WERI-Rb-1 (cell line): ENCODE data around the gene ELN.

Experiments used
- DNase-seq: peaks from one replicate; pipeline ENCODE4 v3.0.0-alpha.2; 2020
- H3K27ac ChIP-seq: fragments of 250-450 bp; sonication (Bioruptor Pico); 2 replicates; pipeline ENCODE4 v1.5.1; 2020; ENCODE audit warnings: mild to moderate bottlenecking, moderate library complexity
- H3K27me3 ChIP-seq: fragments of 250-450 bp; sonication (Bioruptor Pico); 2 replicates; pipeline ENCODE4 v1.5.1; 2021; ENCODE audit warnings: mild to moderate bottlenecking, low read depth, moderate library complexity; ENCODE audit not compliant: insufficient read depth, severe bottlenecking
- H3K36me3 ChIP-seq: fragments of 250-450 bp; sonication (Bioruptor Pico); 2 replicates; pipeline ENCODE4 v1.5.1; 2020; ENCODE audit warnings: mild to moderate bottlenecking, moderate library complexity
- H3K4me3 ChIP-seq: 2 replicates; pipeline ENCODE4 v1.5.1; 2011; ENCODE audit warnings: low read depth, mild to moderate bottlenecking, control low read depth, low read length
- H3K9me3 ChIP-seq: fragments of 250-450 bp; sonication (Bioruptor Pico); 2 replicates; pipeline ENCODE4 v1.5.1; 2021; ENCODE audit warnings: mild to moderate bottlenecking, moderate library complexity; ENCODE audit not compliant: severe bottlenecking
- TF ChIP-seq, protein P1 (sequence below): IDR thresholded peaks from 2 replicates; pipeline ENCODE4 v1.5.1; 2011; ENCODE audit warnings: low read depth, mild to moderate bottlenecking, control low read depth, inconsistent platforms, low read length

ELN gene

DNA sequence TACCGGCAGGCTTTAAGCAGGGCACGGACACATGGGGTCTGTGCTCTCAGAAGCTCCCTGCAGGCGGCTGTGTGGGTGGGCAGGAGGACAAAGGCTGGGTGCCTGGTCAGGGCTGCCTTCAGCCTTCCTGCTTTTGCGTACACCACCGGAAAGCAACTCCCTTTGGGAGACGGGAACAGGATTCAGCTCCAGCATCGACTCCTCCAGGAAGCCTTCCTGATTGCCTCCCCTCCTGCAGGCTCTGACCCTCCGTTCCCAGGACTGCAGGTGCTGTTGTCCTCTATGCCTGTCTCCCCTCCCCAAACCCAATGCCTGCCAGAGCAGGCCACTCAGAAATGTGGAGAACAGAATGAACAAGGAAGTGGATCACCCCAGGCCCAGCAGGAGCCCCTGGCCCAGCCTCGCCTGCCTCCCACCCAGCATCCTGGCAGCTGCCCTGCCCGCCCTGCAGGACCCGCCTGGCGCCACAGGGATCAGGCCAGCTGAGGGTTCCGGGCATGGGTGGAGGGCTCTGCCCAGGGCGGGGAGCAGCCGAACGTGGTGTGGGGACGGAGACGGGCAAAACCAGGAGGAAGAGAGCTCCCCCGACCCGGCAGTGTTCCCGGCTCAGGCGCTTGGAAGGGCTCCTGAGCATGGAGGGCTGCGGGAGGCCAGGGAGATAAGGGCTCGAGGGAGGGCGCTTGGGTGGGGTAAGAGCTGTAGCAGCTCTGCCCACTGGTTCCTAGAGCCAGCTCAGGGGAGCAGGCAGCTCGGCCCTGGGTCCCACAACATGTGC, 6.2 kb upstream of the ELN start:
- TF ChIP-seq, protein P1, sequence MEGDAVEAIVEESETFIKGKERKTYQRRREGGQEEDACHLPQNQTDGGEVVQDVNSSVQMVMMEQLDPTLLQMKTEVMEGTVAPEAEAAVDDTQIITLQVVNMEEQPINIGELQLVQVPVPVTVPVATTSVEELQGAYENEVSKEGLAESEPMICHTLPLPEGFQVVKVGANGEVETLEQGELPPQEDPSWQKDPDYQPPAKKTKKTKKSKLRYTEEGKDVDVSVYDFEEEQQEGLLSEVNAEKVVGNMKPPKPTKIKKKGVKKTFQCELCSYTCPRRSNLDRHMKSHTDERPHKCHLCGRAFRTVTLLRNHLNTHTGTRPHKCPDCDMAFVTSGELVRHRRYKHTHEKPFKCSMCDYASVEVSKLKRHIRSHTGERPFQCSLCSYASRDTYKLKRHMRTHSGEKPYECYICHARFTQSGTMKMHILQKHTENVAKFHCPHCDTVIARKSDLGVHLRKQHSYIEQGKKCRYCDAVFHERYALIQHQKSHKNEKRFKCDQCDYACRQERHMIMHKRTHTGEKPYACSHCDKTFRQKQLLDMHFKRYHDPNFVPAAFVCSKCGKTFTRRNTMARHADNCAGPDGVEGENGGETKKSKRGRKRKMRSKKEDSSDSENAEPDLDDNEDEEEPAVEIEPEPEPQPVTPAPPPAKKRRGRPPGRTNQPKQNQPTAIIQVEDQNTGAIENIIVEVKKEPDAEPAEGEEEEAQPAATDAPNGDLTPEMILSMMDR, result no peak
- no peaks in the 10 kb centered on the region for H3K9me3 ChIP-seq
- H3K27me3 ChIP-seq, result no peaks in the 10 kb centered on the region
- H3K36me3 ChIP-seq, result no peaks in the 10 kb centered on the region
- no peak for DNase-seq
- H3K4me3 ChIP-seq, result no peak overlapping the region
- no peak overlapping the region for H3K27ac ChIP-seq

DNA sequence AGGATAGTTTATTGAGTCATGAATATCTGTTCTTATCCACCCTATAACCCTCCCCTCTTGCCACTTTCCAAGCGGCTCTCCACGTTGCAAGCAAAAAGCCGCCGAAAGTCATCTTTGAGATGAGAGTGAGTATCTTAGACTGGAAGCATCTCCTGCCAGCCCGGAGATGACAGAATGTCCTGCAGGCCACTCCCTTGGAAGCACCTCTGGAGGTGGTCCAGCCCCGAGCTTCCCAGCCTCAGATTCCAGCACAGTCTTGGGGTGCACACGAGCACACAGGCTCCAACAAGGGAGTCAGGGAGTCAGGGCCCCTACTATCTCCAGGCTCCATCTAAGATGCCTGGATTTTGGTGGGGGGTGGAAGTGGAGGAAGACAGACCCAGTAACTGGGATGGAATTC, 5.5 kb upstream of the ELN start:
- TF ChIP-seq, protein P1, result no peak
- Histone ChIP-seq H3K36me3 (no peaks in the 10 kb centered on the region), H3K27ac (no peak overlapping the region), H3K27me3 (no peaks in the 10 kb centered on the region), H3K4me3 (no peak overlapping the region), H3K9me3 (no peaks in the 10 kb centered on the region)
- DNase-seq, result no peak

DNA sequence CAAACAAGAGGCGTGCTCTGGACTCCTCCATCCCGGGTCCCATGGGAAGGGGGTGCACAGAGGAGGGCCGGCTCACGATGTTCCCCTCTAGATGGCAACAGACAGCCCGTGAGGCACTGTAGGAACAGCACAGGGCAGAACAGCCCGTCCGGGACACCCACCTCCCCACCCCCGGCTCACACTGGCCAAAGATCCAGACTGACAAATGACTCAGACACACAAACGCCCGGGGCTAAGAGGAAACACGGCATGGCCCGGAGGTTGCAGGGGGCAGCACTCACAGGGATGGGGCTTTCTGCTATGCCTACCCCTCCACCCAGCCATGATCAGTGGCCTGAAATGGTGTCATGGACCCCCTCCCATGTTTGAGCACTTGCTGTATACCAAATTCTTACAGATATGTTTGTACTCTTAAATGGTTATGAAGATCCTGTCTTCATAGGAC, 4.9 kb upstream of the ELN start:
- TF ChIP-seq, protein P1, result no peak
- Histone ChIP-seq H3K9me3 (no peaks in the 10 kb centered on the region), H3K27ac (no peak overlapping the region), H3K27me3 (no peaks in the 10 kb centered on the region), H3K4me3 (no peak overlapping the region), H3K36me3 (no peaks in the 10 kb centered on the region)
- no peak for DNase-seq

DNA sequence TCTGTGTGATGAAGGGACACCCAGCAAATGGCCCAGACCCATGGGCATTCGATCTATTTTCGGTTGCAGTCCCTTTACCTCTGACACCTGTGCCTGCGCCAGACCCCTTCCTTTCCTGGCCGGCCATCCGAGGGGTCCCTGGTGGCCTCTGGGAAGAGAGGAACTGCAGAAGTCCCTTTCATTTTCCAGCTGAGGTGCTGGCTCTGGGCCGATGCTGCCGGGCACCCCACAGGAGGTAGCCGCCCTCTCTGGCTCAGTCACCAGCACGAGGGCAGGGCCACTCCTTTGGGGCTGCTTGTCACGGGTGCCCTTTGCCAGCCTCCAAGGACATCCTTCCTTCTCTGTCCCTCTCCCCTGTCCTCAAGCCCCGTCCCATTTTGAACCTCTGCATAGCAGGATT, 4.2 kb upstream of the ELN start:
- no peaks in the 10 kb centered on the region for H3K9me3 ChIP-seq
- H3K36me3 ChIP-seq, result no peaks in the 10 kb centered on the region

DNA sequence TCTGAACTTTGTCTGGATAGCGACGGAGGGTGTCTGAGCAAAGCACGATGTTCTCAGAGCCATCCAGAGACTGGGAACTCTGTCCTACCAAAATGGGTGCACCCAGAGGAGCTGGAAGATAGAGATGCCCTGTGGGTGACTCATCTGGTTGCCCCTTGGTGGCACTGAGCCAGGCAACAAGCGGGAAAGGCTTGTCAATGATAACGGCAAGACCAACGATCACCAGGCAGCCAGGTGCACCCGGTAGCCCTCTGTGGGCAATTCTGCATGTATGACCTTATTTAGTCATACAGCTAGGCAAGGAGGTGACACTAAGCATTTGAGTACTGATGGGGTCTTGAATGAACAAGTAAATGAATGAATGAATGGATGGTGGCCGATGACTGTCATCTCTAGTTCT, 2.8 kb upstream of the ELN start:
- Histone ChIP-seq H3K27me3 (no peaks in the 10 kb centered on the region), H3K4me3 (no peak overlapping the region), H3K9me3 (no peaks in the 10 kb centered on the region), H3K27ac (no peak overlapping the region), H3K36me3 (no peaks in the 10 kb centered on the region)
- TF ChIP-seq, protein P1, result no peak
- no peak for DNase-seq

More for the DNA sequence above, 4.2 kb upstream of the ELN start:
- no peak for DNase-seq
- TF ChIP-seq, protein P1, result no peak
- no peak overlapping the region for H3K4me3 ChIP-seq
- no peaks in the 10 kb centered on the region for H3K27me3 ChIP-seq
- no peak overlapping the region for H3K27ac ChIP-seq

DNA sequence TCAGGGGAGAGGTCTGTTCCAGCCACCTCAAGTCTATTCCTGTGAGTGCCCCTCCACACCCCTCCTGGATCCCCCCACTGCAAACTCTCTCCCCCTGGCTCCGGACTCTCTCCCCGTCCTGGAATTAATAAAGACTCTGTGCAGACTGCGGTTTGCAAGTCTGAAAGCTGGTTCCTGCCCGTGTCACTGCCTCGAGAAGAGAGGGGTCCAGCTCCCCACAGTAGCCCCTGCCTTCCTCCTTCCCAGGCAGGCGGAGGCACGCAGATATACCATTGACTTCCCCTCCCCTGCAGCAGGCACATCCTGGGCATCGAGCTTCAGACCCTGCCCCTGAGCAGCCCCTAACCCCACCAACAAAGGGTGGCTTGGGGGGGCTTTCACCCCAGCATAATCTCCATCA, 2.2 kb upstream of the ELN start:
- no peaks in the 10 kb centered on the region for H3K27me3 ChIP-seq
- TF ChIP-seq, protein P1, result no peak
- no peak overlapping the region for H3K27ac ChIP-seq
- no peaks in the 10 kb centered on the region for H3K36me3 ChIP-seq
- no peak overlapping the region for H3K4me3 ChIP-seq
- DNase-seq, result no peak
- H3K9me3 ChIP-seq, result no peaks in the 10 kb centered on the region
